B cell (primary cell): ENCODE results near the gene MAIP1.

Experiments
- EZH2 ChIP-seq: IDR thresholded peaks from 2 replicates; pipeline ENCODE4 v1.6.1; 2012; ENCODE audit warnings: borderline replicate concordance, low read depth, mild to moderate bottlenecking, moderate library complexity, low read length; ENCODE audit not compliant: insufficient read depth, poor library complexity, severe bottlenecking
- TF ChIP-seq, protein P1 (sequence below): fragments of 200-600 bp; IDR thresholded peaks from one replicate; pipeline ENCODE4 v1.8.0; 2022; ENCODE audit warnings: antibody characterized with exemption, mild to moderate bottlenecking

GRCh38 chr2:199997296-199997695 lies 41.9 kb downstream of the MAIP1 start:
- TF ChIP-seq, protein P1, sequence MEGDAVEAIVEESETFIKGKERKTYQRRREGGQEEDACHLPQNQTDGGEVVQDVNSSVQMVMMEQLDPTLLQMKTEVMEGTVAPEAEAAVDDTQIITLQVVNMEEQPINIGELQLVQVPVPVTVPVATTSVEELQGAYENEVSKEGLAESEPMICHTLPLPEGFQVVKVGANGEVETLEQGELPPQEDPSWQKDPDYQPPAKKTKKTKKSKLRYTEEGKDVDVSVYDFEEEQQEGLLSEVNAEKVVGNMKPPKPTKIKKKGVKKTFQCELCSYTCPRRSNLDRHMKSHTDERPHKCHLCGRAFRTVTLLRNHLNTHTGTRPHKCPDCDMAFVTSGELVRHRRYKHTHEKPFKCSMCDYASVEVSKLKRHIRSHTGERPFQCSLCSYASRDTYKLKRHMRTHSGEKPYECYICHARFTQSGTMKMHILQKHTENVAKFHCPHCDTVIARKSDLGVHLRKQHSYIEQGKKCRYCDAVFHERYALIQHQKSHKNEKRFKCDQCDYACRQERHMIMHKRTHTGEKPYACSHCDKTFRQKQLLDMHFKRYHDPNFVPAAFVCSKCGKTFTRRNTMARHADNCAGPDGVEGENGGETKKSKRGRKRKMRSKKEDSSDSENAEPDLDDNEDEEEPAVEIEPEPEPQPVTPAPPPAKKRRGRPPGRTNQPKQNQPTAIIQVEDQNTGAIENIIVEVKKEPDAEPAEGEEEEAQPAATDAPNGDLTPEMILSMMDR = no peak
- TF ChIP-seq EZH2 = no peak
